Kidney capillary endothelial cell (primary cell): Measurements from ENCODE around the gene CPEB1.

Source experiments
- DNase-seq: peaks from one replicate; pipeline ENCODE4 v3.0.0-alpha.2; 2018; ENCODE audit warnings: low spot score

The CPEB1 gene

DNA sequence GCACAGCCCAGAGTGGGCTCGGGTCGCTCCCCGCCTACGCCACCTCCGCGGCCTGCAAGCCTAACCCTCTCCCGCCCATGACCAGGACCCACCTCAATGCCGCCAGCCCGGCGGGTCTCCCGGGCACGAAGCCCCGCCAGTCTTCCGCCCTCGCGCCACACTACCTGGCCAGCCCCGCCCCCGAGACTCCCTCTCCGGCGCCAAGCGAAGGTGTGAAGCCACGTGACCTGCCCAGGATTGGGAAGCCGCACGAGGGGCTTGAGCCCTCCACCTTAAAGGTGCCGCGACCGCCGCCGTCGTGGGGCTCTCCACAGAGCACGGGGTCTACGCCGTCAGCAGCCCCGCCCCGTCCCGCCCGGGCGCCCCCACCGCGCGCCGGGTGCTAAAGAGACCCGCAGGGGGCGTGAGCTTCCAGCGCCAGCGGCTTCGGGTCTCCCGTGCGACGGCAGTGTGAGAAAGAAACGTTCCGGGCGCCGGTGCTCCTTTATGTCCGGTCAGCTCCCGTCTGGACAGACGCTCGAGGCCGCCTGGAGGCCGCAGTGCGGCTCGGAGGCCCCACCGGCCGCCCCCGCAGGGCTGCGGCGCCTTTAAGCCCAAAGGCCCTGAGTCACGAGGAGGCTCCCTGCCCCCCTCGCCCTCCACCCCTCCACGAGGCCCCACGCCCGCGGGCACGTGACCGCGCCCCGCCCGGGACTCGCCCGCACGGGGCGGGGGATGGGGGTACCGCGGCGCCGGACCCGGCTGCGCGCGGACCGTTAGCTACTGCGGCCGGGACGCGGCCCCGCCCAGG lies at the start of gene CPEB1:
TSS of gene CPEB1 (minus strand) at position 319 of the 790 bp plus-strand sequence. CDS start 18,904 bp downstream, outside the sequence.
- no peak for DNase-seq

DNA sequence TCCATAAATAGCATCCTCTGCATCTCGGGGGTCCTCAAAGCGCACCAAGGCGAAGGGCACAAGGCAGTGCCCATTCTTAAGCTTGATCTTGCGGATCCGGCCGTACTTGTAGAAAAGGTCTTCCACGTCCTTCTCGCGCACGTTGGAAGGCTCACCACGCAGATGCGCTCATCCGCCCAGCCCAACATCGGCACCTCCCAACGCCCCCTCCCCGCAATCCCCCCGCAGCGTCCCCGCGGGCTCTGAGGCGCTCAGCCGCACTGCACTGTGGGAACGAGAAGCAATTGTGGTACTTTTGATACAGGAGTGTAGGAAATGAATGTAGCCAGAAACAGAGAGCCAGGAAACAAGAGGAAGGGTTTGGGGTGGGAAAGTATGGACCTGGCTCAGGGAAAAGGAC lies 45.0 kb upstream of the CPEB1 start:
- DNase-seq, result no peak

DNA sequence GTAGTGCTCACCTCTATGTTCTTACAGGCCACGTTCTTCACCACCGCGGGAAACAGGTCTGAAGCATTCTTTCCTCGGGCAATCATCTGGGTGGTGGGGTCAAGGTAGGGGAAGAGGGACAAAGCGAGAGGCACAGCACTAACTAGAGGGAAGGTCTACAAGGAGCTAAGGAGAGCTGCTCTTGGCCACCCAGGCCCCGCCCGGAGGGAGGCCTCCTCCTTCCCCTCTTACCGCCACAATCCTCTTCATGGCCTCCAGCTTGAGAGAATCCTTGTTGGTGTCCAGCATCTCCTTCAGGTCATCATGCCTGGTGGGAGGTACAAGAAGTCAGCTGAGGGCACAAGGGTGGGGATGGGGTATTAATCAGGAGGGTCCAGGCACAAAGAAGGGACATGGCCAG lies 42.0 kb upstream of the CPEB1 start:
- no peak for DNase-seq

DNA sequence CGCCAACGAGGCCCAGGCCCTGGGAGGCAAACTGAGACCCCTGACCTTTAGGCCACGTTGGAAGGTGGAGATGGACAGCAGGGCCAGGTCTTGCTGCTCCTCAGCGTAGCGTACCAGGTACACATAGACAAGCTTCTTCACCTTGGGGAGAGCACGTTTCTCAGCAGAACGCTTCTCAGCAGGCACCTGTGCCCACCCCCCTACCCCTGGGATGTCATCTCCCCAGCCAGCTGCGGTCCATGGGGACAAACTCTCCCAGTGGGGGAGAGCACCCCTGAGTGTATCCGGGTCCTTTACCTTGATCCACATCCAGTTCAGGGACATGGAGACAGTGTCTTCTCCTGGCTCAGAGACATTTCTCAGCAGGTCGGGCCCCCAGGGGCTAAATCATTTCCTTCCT lies 41.5 kb upstream of the CPEB1 start:
- no peak for DNase-seq

GRCh38 chr15:82681371-82681770 lies 34.2 kb upstream of the CPEB1 start:
- no peak for DNase-seq

- no peak for DNase-seq
Measured at GRCh38 chr15:82680200-82681102, 33.3 kb upstream of the CPEB1 start.

- no peak for DNase-seq
Measured at GRCh38 chr15:82679626-82680199, 32.5 kb upstream of the CPEB1 start.

GRCh38 chr15:82677720-82678323 lies 30.7 kb upstream of the CPEB1 start:
- no peak for DNase-seq

DNA sequence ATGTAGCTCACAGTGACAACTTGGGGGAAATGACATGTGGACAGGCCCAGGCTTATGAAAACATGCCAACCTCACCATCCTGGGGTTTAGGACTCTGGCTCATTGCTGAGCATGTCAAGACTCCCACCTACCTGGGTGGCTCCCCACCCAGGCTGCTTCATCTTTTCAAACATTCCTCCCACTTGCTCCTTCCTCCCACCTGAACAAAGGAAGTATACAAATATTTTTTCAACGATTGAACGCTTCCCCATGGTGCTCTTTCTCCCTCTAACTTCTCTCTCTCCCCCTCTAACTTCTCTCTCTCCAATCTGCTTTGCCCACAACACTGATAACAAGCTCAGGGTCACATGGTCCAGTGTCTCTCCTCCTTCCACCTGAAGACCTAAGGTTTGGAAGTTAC lies 27.7 kb upstream of the CPEB1 start:
- DNase-seq, result no peak

- no peak for DNase-seq
Measured at GRCh38 chr15:82670699-82671098, 23.5 kb upstream of the CPEB1 start.

DNA sequence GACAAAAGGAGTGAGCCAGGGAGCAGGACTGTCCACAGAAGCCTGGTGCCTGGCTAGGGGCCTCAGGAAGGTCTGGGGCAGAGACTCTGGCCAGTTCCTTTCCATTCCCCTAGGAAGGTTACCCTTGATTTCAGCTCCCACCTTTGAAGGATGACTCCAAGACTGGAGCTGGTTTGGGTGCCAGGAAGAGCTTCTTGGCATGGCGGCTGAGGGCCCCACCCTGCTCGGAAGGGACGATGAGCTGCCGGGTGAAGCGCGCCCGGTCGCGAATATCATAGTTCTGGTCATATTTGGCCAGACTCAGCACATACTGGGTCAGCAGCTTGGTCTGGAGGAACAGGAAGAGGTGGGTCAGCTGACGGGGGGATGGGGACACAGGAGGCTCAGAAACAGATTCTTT lies 19.4 kb upstream of the CPEB1 start:
- no peak for DNase-seq

DNA sequence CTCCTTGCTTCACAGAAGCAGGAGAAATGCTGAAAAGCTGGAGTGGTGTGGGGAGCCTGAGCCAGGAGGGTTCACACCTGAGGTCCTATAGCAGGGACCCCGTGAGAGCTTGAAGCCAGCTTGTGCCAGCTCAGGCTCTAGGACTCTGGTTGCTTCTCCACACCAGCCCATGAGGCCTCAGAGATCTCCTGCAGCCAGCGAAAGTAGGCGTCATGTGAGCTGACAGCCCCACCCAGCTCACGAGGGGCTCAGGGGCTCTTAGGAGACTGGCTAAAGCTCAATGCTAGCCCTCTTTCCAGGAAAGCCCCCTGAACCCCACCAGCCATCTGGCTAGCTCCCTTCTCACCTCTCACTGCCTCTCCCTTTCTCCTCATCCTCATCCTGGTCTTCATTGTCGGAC lies 16.9 kb upstream of the CPEB1 start:
- no peak for DNase-seq

GRCh38 chr15:82663186-82663600 lies 16.0 kb upstream of the CPEB1 start:
- peak; percentile 26 for DNase-seq

- no peak for DNase-seq
Measured at GRCh38 chr15:82662641-82663040, 15.5 kb upstream of the CPEB1 start.

DNA sequence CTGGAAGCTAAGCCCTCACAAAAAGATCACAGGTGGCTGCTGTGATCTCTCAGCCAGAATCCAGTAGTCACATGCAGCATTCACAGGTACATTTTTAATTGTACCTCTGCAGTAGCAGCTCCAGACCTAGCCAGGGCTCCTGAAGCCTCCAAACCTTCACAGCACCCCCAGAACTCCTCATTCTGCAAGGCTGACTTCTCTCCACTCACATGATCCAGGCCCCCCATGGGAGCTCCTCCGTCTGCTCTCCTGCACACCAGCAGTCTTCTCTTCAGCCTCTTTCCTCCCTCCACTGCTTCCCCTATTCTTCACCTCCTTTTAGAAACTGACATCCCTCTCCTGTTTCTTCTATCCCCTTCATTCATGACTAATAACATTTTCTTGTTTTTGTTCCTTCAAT lies 13.2 kb upstream of the CPEB1 start:
- no peak for DNase-seq

DNA sequence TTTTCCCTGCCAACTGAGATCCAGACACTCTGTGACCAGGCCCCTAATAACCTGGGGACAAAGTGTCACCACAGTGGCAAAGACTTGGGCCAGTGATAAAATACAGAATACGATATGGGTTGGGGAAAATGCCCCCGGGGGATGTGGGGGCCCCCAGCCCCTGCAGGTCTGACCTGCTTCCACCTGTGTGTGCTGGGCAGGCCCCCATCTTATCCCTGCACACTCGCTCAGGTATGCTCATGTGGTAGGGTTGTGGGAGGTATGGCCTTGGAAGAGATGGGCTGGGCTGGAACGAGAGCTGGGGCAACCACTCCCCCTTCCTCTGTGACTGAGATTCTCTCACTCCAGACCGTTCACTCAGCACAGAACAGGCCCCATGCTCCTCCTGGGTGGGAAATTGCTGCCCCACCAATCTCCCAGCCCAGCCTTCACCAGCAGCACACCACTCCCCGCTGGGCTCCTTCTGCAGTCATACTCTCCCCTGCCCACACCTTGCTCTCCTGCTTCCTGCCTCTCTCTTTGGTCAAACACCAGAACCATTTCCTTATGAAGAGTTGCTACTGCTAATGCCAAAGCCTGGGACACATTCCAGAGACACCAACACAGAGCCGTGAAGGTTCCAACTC lies 9.6 kb upstream of the CPEB1 start:
- DNase-seq, result no peak

GRCh38 chr15:82655606-82656005 lies 8.4 kb upstream of the CPEB1 start:
- no peak for DNase-seq

- no peak for DNase-seq
Measured at GRCh38 chr15:82653483-82654168, 6.5 kb upstream of the CPEB1 start.

- DNase-seq, result no peak
Measured at GRCh38 chr15:82651708-82652107, 4.5 kb upstream of the CPEB1 start.

GRCh38 chr15:82650046-82650670 lies 3.0 kb upstream of the CPEB1 start:
- no peak for DNase-seq
